GM21381 (cell line): ENCODE measurements around the gene CCZ1B.
"Not testable (repeated sequence)": the region's sequence is repeated elsewhere in the genome, so short reads cannot be mapped to it uniquely, and the experiment has no call there.

Source experiments
- ATAC-seq: cut with Tn5 transposase; IDR thresholded peaks from one replicate; pipeline ENCODE4 v1.9.1; 2021; ENCODE audit warnings: mild to moderate bottlenecking, moderate library complexity; ENCODE audit not compliant: unreplicated experiment

Gene CCZ1B

DNA sequence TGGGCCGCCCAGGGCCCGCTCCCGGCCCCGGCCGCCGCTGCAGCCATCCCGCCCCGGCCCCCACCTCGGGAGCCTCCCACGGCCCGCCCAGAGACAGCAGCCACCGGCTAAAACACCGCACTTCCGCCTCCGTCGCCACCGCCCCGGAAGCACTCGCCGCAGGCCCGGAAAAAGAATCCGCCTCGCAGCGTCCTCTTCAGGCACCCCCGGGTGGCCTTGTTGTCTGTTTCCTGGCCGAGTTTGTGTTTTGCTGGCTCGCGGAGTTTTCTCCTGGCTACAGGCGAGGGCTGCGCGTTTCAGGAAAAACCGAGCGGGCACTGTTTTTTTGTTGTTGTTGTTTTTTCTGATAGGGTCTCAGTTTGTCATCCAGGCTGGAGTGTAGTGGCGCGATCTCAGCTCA lies at the start of gene CCZ1B:
Gene CCZ1B (minus strand): TSS at position 125 of the 400 bp plus-strand sequence. CDS start 78 bp downstream, at position 47.
- peak; percentile 94 for ATAC-seq

DNA sequence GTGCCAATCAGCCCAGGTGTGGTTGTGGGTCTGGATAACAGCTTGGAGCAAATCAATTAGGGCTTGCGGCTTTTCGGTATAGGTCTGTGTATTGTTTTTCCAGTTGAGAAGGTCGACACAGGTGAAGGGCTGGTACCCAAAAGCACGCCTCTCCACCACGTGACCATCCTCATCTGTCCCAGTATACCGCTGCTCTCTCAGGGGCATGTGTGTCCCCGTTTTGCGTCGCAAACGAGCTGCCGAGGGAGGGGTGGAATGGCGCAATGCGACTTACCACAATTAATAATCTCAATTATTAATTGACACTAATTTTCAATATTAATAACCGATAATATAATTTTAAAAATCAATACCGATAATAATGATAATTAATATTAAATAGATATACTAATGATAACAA lies 48.9 kb upstream of the CCZ1B start:
- not testable (repeated sequence) for ATAC-seq

- not testable (repeated sequence) for ATAC-seq
Observed at GRCh38 chr7:6872246-6872945, 46.3 kb upstream of the CCZ1B start.

GRCh38 chr7:6871421-6872144 lies 45.5 kb upstream of the CCZ1B start:
- not testable (repeated sequence) for ATAC-seq

DNA sequence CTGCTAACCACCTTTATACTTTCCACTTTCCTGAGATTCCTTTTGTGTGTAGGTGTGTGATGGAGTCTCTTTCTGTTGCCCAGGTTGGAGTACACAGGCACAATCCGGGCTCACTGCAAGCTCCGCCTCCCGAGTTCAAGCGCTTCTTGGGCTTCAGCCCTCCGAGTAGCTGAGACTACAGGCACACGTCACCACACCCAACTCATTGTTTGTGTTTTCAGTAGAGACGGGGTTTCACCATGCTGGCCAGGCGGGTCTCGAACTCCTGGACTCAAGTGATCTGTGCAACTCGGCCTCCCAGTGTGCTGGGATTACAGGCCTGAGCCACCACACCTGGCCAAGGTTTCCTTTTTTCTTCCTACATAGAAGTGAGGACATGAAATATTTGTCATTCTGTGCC lies 38.7 kb upstream of the CCZ1B start:
- not testable (repeated sequence) for ATAC-seq

- not testable (repeated sequence) for ATAC-seq
Observed at GRCh38 chr7:6864188-6864587, 38.1 kb upstream of the CCZ1B start.

DNA sequence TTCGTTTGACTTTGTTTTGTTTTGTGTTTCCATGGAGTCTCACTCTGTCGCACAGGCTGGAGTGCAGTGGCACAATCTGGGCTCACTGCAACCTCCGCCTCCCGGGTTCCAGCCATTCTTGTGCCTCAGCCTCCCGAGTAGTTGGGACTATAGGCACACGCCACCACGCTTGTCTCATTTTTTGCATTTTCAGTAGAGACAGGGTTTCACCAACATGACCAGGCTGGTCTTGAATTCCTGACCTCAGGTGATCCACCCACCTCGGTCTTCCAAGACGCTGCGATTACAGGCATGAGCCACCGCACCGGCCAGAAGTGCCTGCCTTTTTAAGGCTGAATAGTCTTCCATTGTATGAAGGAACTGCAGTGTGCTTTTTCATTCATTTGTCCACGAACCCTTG lies 36.8 kb upstream of the CCZ1B start:
- ATAC-seq, result not testable (repeated sequence)

DNA sequence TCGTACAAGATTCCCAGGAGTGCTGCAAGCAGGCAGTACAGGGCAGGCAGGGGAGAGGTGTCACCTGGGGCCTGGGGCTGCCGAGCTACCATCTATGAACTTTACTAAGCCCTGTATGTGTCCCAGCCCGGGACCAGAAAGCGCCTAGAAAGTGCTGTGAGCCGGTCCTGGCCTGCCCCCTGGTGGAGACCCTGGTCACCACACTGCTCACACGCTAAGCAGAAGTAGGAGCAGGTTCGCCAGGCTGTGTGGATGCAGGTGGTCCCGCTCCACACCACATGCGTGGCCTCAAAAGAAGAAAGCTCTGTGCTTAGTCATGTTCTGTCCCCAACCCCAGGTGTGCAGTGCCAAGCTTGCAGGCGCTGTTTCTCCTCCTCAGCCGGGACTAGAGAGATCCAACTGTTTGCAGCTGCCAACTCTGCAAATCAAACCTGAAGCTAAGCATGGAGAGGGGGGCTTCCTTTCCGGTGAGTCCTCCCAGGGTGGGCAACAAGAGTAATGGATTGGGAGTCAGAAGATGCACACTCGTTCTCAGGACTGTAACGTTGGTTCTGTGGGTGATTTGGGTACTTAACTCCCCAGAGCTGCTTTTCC lies 31.7 kb upstream of the CCZ1B start:
- not testable (repeated sequence) for ATAC-seq

DNA sequence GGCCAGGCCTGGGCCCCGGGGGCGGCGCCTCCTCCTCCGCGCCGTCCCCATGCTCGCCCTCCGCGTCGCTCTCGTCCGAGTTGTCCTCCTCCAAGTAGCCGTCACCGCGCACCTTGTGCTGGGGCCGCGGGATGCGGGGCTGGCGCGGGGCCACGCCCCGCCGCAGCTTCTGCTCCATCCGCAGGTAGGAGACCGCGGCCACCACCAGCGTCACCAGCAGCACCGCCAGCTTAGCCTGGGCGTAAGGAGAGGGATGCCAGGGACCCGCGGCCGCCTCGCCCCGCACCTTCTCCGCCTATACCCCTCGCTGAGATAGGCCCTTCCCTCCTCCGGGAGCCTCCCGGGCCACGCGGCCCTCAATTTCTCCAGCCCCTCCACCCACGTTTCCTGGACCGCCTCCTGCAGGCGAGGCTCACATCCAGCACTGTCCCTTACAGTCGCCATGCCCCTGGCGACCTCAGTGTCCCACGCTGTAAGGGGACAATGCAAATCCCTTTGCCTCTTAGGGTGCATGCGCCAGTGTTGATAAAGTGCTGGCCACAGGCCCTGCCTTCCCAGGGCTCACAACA lies 29.6 kb upstream of the CCZ1B start:
- not testable (repeated sequence) for ATAC-seq

GRCh38 chr7:6854747-6855562 lies 28.9 kb upstream of the CCZ1B start:
- ATAC-seq, result not testable (repeated sequence)

GRCh38 chr7:6853681-6854080 lies 27.6 kb upstream of the CCZ1B start:
- not testable (repeated sequence) for ATAC-seq

DNA sequence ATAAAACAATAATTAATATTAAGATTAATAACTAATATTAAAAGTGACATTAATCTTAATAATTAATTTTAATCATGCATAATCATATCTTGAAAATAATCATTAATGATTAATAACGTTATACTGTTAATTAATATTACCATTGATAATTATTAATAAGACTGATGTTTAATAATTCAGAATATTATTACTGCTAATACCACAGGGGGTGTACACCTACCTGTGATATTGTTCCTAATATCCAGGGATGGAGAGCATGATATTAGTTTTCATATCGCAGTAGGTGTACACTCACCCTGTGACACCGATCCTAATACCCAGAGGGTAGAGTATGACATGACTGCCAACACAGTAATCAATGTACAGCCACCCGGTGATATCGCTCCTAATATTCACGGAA lies 23.1 kb upstream of the CCZ1B start:
- ATAC-seq, result not testable (repeated sequence)

GRCh38 chr7:6847751-6848150 lies 21.7 kb upstream of the CCZ1B start:
- not testable (repeated sequence) for ATAC-seq

DNA sequence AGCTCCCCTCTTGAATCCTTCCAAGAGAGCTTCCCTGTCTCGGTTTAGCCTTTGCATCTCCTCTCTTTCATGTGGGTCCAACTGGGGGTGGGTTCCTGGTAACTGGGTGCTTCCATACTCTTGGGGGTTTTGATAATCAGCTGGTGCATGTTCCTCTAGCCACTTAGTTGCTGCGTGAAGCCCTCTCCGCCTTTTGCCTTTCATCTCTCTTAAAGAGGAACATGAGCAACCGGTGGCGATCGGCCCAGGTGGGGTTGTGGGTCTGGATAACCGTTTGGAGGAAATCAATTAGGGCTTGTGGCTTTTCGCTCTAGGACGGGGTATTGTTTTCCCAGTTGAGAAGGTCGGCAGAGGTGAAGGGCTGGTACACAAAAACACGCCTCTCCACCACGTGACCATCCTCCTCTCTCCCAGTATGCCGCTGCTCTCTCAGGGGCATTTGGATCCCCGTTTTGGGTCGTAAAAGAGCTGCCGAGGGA lies 19.9 kb upstream of the CCZ1B start:
- not testable (repeated sequence) for ATAC-seq

DNA sequence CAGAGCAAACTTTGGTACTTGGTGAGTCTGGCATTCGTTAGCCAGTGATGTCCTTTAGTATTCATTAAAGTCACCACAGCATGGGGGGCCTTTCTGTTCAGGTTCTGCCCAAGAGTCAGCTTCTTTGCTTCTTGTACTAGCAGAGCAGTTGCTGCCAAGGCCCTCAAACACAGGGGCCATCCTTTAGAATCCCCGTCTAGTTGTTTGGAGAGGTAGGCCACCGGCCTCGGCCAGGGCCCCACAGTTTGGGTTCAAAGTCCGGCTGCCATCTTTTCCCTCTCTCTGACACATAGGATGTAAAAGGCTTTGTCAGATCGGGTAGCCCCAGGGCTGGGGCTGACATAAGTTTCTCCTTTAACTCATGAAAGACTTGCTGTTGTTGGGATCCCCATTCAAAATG lies 17.6 kb upstream of the CCZ1B start:
- ATAC-seq, result not testable (repeated sequence)

GRCh38 chr7:6843092-6843491 lies 17.0 kb upstream of the CCZ1B start:
- ATAC-seq, result not testable (repeated sequence)

GRCh38 chr7:6842278-6842921 lies 16.3 kb upstream of the CCZ1B start:
- ATAC-seq, result not testable (repeated sequence)

DNA sequence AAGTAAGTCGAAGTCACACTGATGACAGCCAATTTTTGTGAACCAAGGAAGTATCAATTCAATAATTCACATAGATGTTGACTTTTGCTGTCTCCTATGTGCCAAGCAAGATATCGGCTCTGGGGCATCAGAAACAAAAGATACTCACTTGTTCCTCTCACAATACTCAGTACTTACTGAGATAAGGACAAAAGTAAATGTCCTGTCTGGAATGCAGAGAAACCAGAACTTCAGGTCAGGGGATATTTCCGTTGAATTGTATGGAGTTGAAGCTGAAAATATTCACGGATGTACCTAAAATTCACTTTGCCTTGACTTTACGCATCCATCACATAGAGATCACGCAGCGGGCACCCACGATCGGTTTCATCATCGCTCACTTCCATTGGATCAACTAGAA lies 11.0 kb upstream of the CCZ1B start:
- not testable (repeated sequence) for ATAC-seq

DNA sequence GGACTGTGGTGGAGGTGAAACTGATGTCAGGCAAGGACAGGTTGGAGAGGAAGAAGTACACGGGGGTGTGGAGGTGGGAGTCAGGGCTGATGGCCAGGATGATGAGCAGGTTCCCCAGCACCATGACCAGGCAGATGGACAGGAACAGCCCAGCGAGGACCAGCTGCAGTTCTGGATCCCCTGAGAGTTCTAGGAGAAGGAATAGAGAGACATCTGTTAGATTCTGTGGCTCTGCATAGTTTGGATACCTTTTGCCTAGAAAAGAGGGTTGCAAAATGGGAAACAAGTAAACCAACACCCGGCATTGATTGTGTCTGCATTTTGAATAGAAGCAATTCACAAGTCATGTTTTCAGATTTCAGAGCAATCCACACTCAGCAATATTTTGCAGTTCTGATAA lies 9.4 kb upstream of the CCZ1B start:
- ATAC-seq, result not testable (repeated sequence)

GRCh38 chr7:6833636-6834035 lies 7.6 kb upstream of the CCZ1B start:
- ATAC-seq, result no peak
